K562 (cell line): ENCODE results near the gene CRY2. TPM values are rescaled to one million over a fixed set of nuclear protein-coding genes. Genes with fewer than 3 reads are reported as not detected.

Experiments used
- ATAC-seq: fragments of 200-7000 bp; cut with Tn5 transposase; 3 replicates; pipeline ENCODE4 v1.9.1; 2020; ENCODE audit warnings: moderate library complexity
- BruUV-seq: library from RNA; stranded (reverse); fragments of 400-500 nt; replicated peaks from 2 replicates; lab custom pipeline; 2021; lab: Mats Ljungman, UMichigan
- CTCF ChIA-PET: fragments of 300-600 bp; formaldehyde crosslinking; extraction: SDS; loops from one replicate; lab custom pipeline; 2021; ENCODE audit warnings: low intra/inter-chr PET ratio; lab: Yijun Ruan, JAX
- POLR2A ChIA-PET: fragments of 300-600, 350-650 bp; sonication (Branson Sonifier 250); formaldehyde crosslinking; extraction: SDS; loops from one replicate; lab custom pipeline; 2021; ENCODE audit warnings: antibody characterized with exemption, inconsistent platforms; lab: Yijun Ruan, JAX
- DNase-seq, 4 experiments: peaks; one replicate each; pipeline versions ENCODE4 v3.0.0 to v3.0.0-alpha.2; 2011 to 2018; ENCODE audit warnings: low spot score in 3 of 4, mixed read lengths in 3 of 4; ENCODE audit errors: extremely low read depth in 1 of 4
- FAIRE-seq: peaks from 2 replicates; lab custom pipeline; 2011; peaks lifted over from hg19 to GRCh38; lab: Jason Lieb, UNC
- H2AFZ ChIP-seq: 2 replicates; pipeline ENCODE4 v1.6.0; 2011; ENCODE audit warnings: low read depth, low read length, control low read depth, inconsistent platforms
- H3K27ac ChIP-seq: fragments of 200-600 bp; 3 replicates; pipeline ENCODE4 v1.8.0; 2011; ENCODE audit warnings: low read depth, mild to moderate bottlenecking, control low read depth, inconsistent platforms, low read length, moderate library complexity, mixed read lengths; ENCODE audit errors: extremely low read depth
- H3K27me3 ChIP-seq, 2 experiments: fragments of 300-600 bp in 1 of 2; 2 replicates in 1 of 2; 3 replicates in 1 of 2; pipeline versions ENCODE4 v1.6.0 to v1.8.0; 2011; ENCODE audit warnings: inconsistent platforms in 2 of 2, low read length in 2 of 2, mild to moderate bottlenecking in 1 of 2, mixed read lengths in 1 of 2, moderate library complexity in 1 of 2; ENCODE audit not compliant: control insufficient read depth in 2 of 2, insufficient read depth in 2 of 2
- H3K36me3 ChIP-seq: fragments of 300-600 bp; 3 replicates; pipeline ENCODE4 v1.8.0; 2011; ENCODE audit warnings: mild to moderate bottlenecking, low read length, inconsistent platforms; ENCODE audit not compliant: control insufficient read depth, insufficient read depth
- H3K4me1 ChIP-seq, 2 experiments: fragments of 200-600 bp in 1 of 2; replicated peaks in 1 of 2; 2 replicates in 1 of 2; 3 replicates in 1 of 2; pipeline versions ENCODE4 v1.5.1 to v1.8.0; 2011; ENCODE audit warnings: inconsistent platforms in 2 of 2, low read length in 2 of 2, mild to moderate bottlenecking in 1 of 2, mixed read lengths in 1 of 2, moderate library complexity in 1 of 2; ENCODE audit not compliant: control insufficient read depth in 2 of 2, insufficient read depth in 2 of 2
- H3K4me2 ChIP-seq: 2 replicates; pipeline ENCODE4 v1.6.1; 2011; ENCODE audit warnings: low read length, control low read depth, inconsistent platforms, mixed read lengths; ENCODE audit not compliant: insufficient read depth
- H3K4me3 ChIP-seq: fragments of 200-600 bp; sonication (generic), shearing (Covaris generic); 2 replicates; pipeline ENCODE4 v1.5.1; 2016; ENCODE audit warnings: control low read depth, inconsistent platforms
- H3K79me2 ChIP-seq: fragments of 200-600 bp; 3 replicates; pipeline ENCODE4 v1.8.0; 2011; ENCODE audit warnings: low read length, inconsistent platforms; ENCODE audit not compliant: control insufficient read depth, insufficient read depth
- H3K9ac ChIP-seq, 2 experiments: 2 replicates each; pipeline versions ENCODE4 v1.6.0 to v1.6.1; 2011; ENCODE audit warnings: low read depth in 2 of 2, low read length in 2 of 2, control low read depth in 1 of 2, inconsistent platforms in 1 of 2, mild to moderate bottlenecking in 1 of 2, mixed read lengths in 1 of 2; ENCODE audit not compliant: insufficient read depth in 1 of 2
- H3K9me1 ChIP-seq: one replicate; pipeline ENCODE4 v1.6.0; 2011; ENCODE audit warnings: inconsistent platforms, mild to moderate bottlenecking, low read length, moderate library complexity; ENCODE audit not compliant: control insufficient read depth, insufficient read depth
- H3K9me3 ChIP-seq: replicated peaks from 2 replicates; pipeline ENCODE4 v1.5.1; 2011; ENCODE audit warnings: low read depth, low read length, inconsistent platforms; ENCODE audit not compliant: control insufficient read depth, insufficient read depth
- H4K20me1 ChIP-seq: replicated peaks from 2 replicates; pipeline ENCODE4 v1.6.1; 2011; ENCODE audit warnings: low read length, inconsistent platforms, mixed read lengths; ENCODE audit not compliant: control insufficient read depth, insufficient read depth
- BCL6 ChIP-seq: fragments of 250-450 bp; sonication (Bioruptor Pico); IDR thresholded peaks from 2 replicates; pipeline ENCODE4 v1.4.0; 2020
- BRD9 ChIP-seq: fragments of 450-650 bp; IDR thresholded peaks from 2 replicates; pipeline ENCODE4 v1.6.1; 2018; ENCODE audit warnings: low read depth; ENCODE audit not compliant: partially characterized antibody
- CBFA2T2 ChIP-seq: fragments of 450-650 bp; conservative IDR thresholded peaks from 2 replicates; pipeline ENCODE4 v1.6.1; 2017; ENCODE audit warnings: mild to moderate bottlenecking
- CTCF ChIP-seq, 3 experiments: IDR thresholded peaks in 2 of 3; conservative IDR thresholded peaks in 1 of 3; 2 replicates each; pipeline ENCODE4 v1.5.1; 2011 to 2012; ENCODE audit warnings: low read length in 3 of 3, mild to moderate bottlenecking in 3 of 3, control low read depth in 2 of 3, improper control_type of control experiment in 1 of 3, inconsistent platforms in 1 of 3, low read depth in 1 of 3, mixed read lengths in 1 of 3, moderate library complexity in 1 of 3; ENCODE audit not compliant: insufficient read depth in 2 of 3
- E2F8 ChIP-seq: fragments of 450-650 bp; IDR thresholded peaks from 2 replicates; pipeline ENCODE4 v1.7.1; 2018; ENCODE audit warnings: mild to moderate bottlenecking, low read depth; ENCODE audit not compliant: partially characterized antibody
- ESRRB ChIP-seq: fragments of 250-450 bp; sonication (Bioruptor Pico); IDR thresholded peaks from 2 replicates; pipeline ENCODE4 v1.5.0; 2020; ENCODE audit warnings: mild to moderate bottlenecking, moderate library complexity, borderline replicate concordance
- EWSR1 ChIP-seq: fragments of 450-650 bp; IDR thresholded peaks from 2 replicates; pipeline ENCODE4 v1.6.1; 2018; ENCODE audit warnings: borderline replicate concordance, mild to moderate bottlenecking, low read depth, moderate library complexity; ENCODE audit not compliant: partially characterized antibody
- LEF1 ChIP-seq: fragments of 450-650 bp; IDR thresholded peaks from 2 replicates; pipeline ENCODE4 v1.6.1; 2016; ENCODE audit warnings: mild to moderate bottlenecking
- NR2C1 ChIP-seq, 2 experiments: fragments of 450-650 bp; IDR thresholded peaks; 2 replicates each; pipeline ENCODE4 v1.6.1; 2017; ENCODE audit warnings: mild to moderate bottlenecking in 2 of 2, antibody characterized with exemption in 1 of 2, inconsistent platforms in 1 of 2, missing compliant biosample characterization in 1 of 2, missing genetic modification characterization in 1 of 2
- PTRF ChIP-seq: fragments of 450-650 bp; IDR thresholded peaks from 2 replicates; pipeline ENCODE4 v1.6.1; 2016; ENCODE audit warnings: mild to moderate bottlenecking, missing genetic modification characterization, missing compliant biosample characterization
- SMARCE1 ChIP-seq: fragments of 450-650 bp; IDR thresholded peaks from 2 replicates; pipeline ENCODE4 v1.7.1; 2016; ENCODE audit warnings: mild to moderate bottlenecking
- XRCC5 ChIP-seq: fragments of 200-400 bp; formaldehyde crosslinking; IDR thresholded peaks from 2 replicates; pipeline ENCODE4 v1.6.1; 2017; ENCODE audit warnings: low read depth, mild to moderate bottlenecking, low read length
- ZNF408 ChIP-seq: fragments of 250-450 bp; sonication (Bioruptor Pico); IDR thresholded peaks from 2 replicates; pipeline ENCODE4 v1.4.0; 2020; ENCODE audit warnings: low read depth, mild to moderate bottlenecking, moderate library complexity
- ZNF561 ChIP-seq: fragments of 450-650 bp; formaldehyde crosslinking; conservative IDR thresholded peaks from 2 replicates; pipeline ENCODE4 v1.4.0; 2020; ENCODE audit warnings: mild to moderate bottlenecking, moderate library complexity
- ZNF778 ChIP-seq: fragments of 450-650 bp; formaldehyde crosslinking; IDR thresholded peaks from 2 replicates; pipeline ENCODE4 v1.4.0; 2020; ENCODE audit warnings: mild to moderate bottlenecking, moderate library complexity
- WGBS: fragments of 100-300 bp; shearing (Covaris generic); methylation state at CpG from one replicate; pipeline ENCODE4 v1.1.6; 2016; ENCODE audit warnings: low coverage, mixed read lengths; ENCODE audit not compliant: insufficient coverage; ENCODE audit errors: missing lambda C conversion rate; 5-methylcytosine and 5-hydroxymethylcytosine counted together
- in situ Hi-C: fragments of 300-500 bp; cut with MboI; formaldehyde crosslinking; loops from 4 replicates; pipeline ENCODE4 v1.15.0; 2018; ENCODE audit warnings: inconsistent platforms, mixed read lengths
- intact Hi-C: fragments of 100-400 bp; cut with micrococcal nuclease; formaldehyde crosslinking; loops from 2 replicates; pipeline ENCODE4 v1.14.2; 2022
- polyA plus RNA-seq, 8 experiments: library from polyadenylated mRNA; depleted of rRNA in 4 of 8; stranded (reverse) in 5 of 8; unstranded in 3 of 8; fragments of >200 nt; fragmentation: Nextera tagmentation in 2 of 8; fragmentation: Illumina TruSeq in 1 of 8; extraction: Ambion mirVana in 2 of 8; extraction: Trizol in 1 of 8; gene quantifications; 2 replicates each; pipeline versions ENCODE4 v1.2.1 to v1.2.3, GENCODE V29; 2011 to 2014; ENCODE audit warnings: inconsistent platforms in 1 of 8, missing spikeins in 1 of 8
- total RNA-seq, 7 experiments: library from RNA; depleted of rRNA in 6 of 7; stranded (reverse); fragments of >200 nt in 6 of 7; fragmentation: Illumina TruSeq in 2 of 7; extraction: Trizol in 2 of 7; gene quantifications; 2 replicates each; pipeline versions ENCODE4 v1.2.1 to v1.2.3, GENCODE V29; 2011 to 2021; ENCODE audit warnings: low replicate concordance in 1 of 7

Gene CRY2
- total and polyA plus RNA-seq, 9 of the 15 experiments (the other 6 are each of a cell fraction or from before 2014, with no cell fraction given): 2.3 to 23.9 (median 14.8) TPM

- 22% methylated on average over 9 of the region's 9 CpGs for WGBS
- peaks cover 0 to 11% of the 10 kb centered on the region in 2 experiments; a peak in 1 of 5 replicates for H3K4me1 ChIP-seq
- DNase-seq: no peak
- no peaks in the 10 kb centered on the region for H3K79me2 ChIP-seq
- CTCF ChIA-PET: no interaction called here
- H3K27me3 ChIP-seq: no peaks in the 10 kb centered on the region; a peak in 1 of 5 replicates
- no peak for FAIRE-seq
- intact Hi-C loops (no loop called here), in situ Hi-C loops (no loop called here)
- no peak overlapping the region for H3K27ac ChIP-seq
- no peaks in the 10 kb centered on the region for H3K9me3 ChIP-seq
- POLR2A ChIA-PET: interaction anchor here (1.5 kb wide), 1 partner anchor 10 kb away, joined by 5 read pairs; no protein-coding TSS in a partner anchor
- H3K36me3 ChIP-seq: no peaks in the 10 kb centered on the region
- no peak overlapping the region for H3K4me2 ChIP-seq
- peaks cover 19% of the 10 kb centered on the region for H4K20me1 ChIP-seq
- TF ChIP-seq ZNF778 (no peak), ZNF561 (CRISPR knock-in tag) (no peak), E2F8 (no peak), PTRF (no peak), EWSR1 (no peak), BRD9 (no peak), XRCC5 (no peak), LEF1 (no peak), CBFA2T2 (no peak), ESRRB (CRISPR knock-in tag) (no peak), ZNF408 (no peak), SMARCE1 (no peak), NR2C1 (IDR thresholded peaks at IDR 0.05) (no peak), NR2C1 (tag; IDR thresholded peaks at IDR 0.05) (no peak), BCL6 (CRISPR knock-in tag) (no peak), CTCF (IDR thresholded peaks at IDR 0.05 in 2 of 3, conservative IDR thresholded peaks at IDR 0.05 in 1 of 3; ENCODE audit: insufficient read depth in 2 of 3, low read depth in 1 of 3, low read length in 3 of 3) (no peak)
- no peak overlapping the region for H3K4me3 ChIP-seq
- H2AFZ ChIP-seq: no peak overlapping the region
- no peak for ATAC-seq
- no peaks in the 10 kb centered on the region for H3K9me1 ChIP-seq
- H3K9ac ChIP-seq: no peak overlapping the region; a peak in 1 of 4 replicates
- BruUV-seq: no TSS peak
Observed at GRCh38 chr11:45890886-45891550, 43.7 kb downstream of the CRY2 start.
